ENCODE data around the gene SUGP2. TPM values are rescaled to one million over a fixed set of nuclear protein-coding genes. Genes with fewer than 3 reads are reported as not detected.

The SUGP2 gene
- total RNA-seq, 6 experiments from 2014 or later, result 17.4 to 36.4 (median 30.0) TPM

DNA sequence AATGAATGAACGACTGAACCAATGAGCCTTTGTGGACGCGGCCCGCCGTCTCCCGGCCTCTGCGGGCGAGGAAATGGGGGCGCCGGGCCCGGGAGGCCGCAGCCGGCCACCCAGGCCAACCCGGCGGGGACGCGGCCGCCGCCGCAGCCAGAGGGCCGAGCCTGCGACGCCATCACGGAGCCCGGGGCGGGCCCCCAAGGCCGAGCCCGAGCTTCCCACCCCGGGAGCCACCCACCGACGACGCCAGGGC lies 216 bp downstream of the SUGP2 start:
- DNase-seq (no peak), ATAC-seq (peak in 2 of 4 donors; percentile 7 to 34)
- H3K4me1 ChIP-seq, result peaks cover 0 to 22% (median 0%) of the 10 kb centered on the region in 4 donors
- peak overlapping the region; percentile 74 to 92 (median 78) for H3K4me3 ChIP-seq
- intact Hi-C loops (cut with DNase I), result no loop called here
- H3K27ac ChIP-seq, result peak overlapping the region; percentile 90 to 95 (median 91)
- H3K36me3 ChIP-seq, result peaks cover 0 to 20% (median 10%) of the 10 kb centered on the region in 4 donors
- WGBS (ENCODE audit: insufficient coverage, low coverage, low lambda C conversion rate, missing lambda C conversion rate), result 0% methylated on average over 9 of the region's 32 CpGs
- H3K9me3 ChIP-seq, result no peaks in the 10 kb centered on the region
- no peak for TF ChIP-seq POLR2A (IDR thresholded peaks at IDR 0.05)
- TF ChIP-seq CTCF (IDR thresholded peaks at IDR 0.05), result no peak
- no peaks in the 10 kb centered on the region for H3K27me3 ChIP-seq

DNA sequence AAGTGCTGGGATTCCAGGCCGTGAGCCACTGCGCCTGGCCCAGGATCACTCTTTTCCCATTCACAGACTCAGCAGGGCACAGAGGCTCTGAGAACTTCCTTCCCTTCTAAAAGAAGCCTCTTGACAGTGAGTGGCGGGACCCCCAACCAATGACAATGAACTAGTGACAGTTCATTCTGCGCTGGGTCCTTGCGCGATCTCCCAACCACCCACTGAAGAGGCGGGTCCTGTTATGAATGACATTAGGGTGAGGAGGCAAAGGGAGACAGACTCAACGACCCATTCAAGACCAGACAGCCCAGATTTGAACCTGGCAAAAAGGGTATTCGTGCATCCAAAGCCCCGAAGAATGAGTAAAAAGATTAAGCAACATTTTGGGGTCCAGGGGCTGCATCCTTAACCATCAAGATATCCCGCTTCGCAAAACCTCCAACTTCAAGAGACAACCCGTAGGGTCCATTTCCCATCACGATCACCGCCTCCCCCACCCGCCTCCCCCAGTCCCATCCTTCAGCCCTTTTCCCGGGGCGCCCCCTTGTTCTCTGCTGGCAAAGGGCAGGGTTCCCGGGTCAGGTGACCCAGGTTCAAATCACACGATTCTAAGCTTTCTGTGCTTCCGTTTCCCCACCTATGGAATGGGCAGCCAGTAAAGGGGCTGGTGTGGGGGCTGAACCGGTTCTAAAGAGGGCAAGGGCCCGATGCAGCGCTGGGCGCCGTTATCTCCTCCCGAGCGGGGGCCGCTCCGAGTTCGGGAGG lies 719 bp downstream of the SUGP2 start:
- WGBS (ENCODE audit: insufficient coverage, low coverage, low lambda C conversion rate, missing lambda C conversion rate), result 6% methylated on average over 27 of the region's 31 CpGs
- DNase-seq (peak; percentile 82 to 85 (median 85)), ATAC-seq (peak; percentile 47 to 75 (median 65))
- Histone ChIP-seq H3K9me3 (no peaks in the 10 kb centered on the region), H3K4me1 (peaks cover 0 to 23% (median 0%) of the 10 kb centered on the region in 4 donors), H3K27ac (peak overlapping the region; percentile 90 to 95 (median 91)), H3K27me3 (no peaks in the 10 kb centered on the region), H3K36me3 (peaks cover 0 to 24% (median 13%) of the 10 kb centered on the region in 4 donors), H3K4me3 (peak overlapping the region; percentile 74 to 92 (median 78))
- intact Hi-C loops (cut with DNase I), result no loop called here
- TF ChIP-seq CTCF (IDR thresholded peaks at IDR 0.05) (no peak), POLR2A (IDR thresholded peaks at IDR 0.05) (no peak)

DNA sequence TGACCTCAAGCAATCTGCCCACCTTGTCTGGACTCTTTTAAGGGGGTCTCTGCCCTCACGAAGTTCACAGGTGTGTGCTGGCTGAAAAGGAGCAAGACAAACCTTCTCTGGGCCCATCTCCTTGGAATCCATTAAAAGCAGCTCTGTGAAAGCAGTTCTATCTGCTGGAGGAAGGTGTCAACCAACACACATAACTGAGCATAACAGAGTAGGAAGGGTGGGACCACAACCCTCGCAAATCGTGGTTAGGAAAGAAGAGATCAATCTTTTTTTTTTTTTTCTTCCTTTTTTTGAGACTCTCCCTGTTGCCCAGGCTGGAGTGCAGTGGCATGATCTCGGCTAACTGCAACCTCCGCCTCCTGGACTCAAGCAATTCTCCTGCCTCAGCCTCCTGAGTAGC lies 1.4 kb downstream of the SUGP2 start:
- TF ChIP-seq CTCF (IDR thresholded peaks at IDR 0.05), result no peak
- no peak for TF ChIP-seq POLR2A (IDR thresholded peaks at IDR 0.05)
- Histone ChIP-seq H3K27ac (no peak overlapping the region), H3K9me3 (no peaks in the 10 kb centered on the region), H3K4me3 (peak overlapping the region in 1 of 3 donors; percentile 92), H3K4me1 (peaks cover 0 to 28% (median 0%) of the 10 kb centered on the region in 4 donors), H3K27me3 (no peaks in the 10 kb centered on the region), H3K36me3 (peaks cover 0 to 30% (median 14%) of the 10 kb centered on the region in 4 donors)
- ATAC-seq (no peak), DNase-seq (no peak)
- WGBS (ENCODE audit: insufficient coverage, low coverage, low lambda C conversion rate, missing lambda C conversion rate), result 54% methylated on average over 3 of the region's 5 CpGs
- intact Hi-C loops (cut with DNase I), result no loop called here

DNA sequence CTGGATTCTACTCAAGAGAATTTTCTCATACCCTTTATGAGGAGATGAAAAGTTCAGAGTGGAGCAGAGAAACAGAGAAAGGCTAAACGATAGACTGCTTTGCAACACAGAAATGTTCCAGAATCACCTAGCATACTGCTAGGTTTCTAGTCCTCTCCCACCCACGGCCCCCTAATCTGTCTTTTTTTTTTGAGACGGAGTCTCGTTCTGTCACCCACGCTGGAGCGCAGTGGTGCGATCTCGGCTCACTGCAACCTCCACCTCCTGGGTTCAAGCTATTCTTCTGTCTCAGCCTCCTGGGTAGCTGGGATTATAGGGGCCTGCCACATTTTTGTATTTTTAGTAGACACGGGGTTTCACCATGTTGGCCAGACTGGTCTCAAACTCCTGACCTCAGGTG lies 4.8 kb downstream of the SUGP2 start:
- Histone ChIP-seq H3K27me3 (no peaks in the 10 kb centered on the region), H3K4me1 (peaks cover 0 to 34% (median 4%) of the 10 kb centered on the region in 4 donors), H3K9me3 (no peaks in the 10 kb centered on the region), H3K4me3 (no peak overlapping the region), H3K27ac (no peak overlapping the region), H3K36me3 (peaks cover 0 to 51% (median 25%) of the 10 kb centered on the region in 4 donors)
- WGBS (ENCODE audit: insufficient coverage, low coverage, low lambda C conversion rate, missing lambda C conversion rate), result 86% methylated on average over 8 of the region's 9 CpGs
- TF ChIP-seq CTCF (IDR thresholded peaks at IDR 0.05) (no peak), POLR2A (IDR thresholded peaks at IDR 0.05) (no peak)
- DNase-seq, result no peak
- intact Hi-C loops (cut with DNase I), result no loop called here
- ATAC-seq, result no peak

All from right lobe of liver (tissue), 6 donors.